TTC549 (cell line): ENCODE data around the gene ICA1L.
A peak's percentile ranks its signal among the peaks of the same experiment; 100 is the strongest.
"Not testable (repeated sequence)": the region's sequence is repeated elsewhere in the genome, so short reads cannot be mapped to it uniquely, and the experiment has no call there.

Source experiments
- FAIRE-seq: peaks from 2 replicates; lab custom pipeline; 2012; peaks lifted over from hg19 to GRCh38; lab: Jason Lieb, UNC

Gene ICA1L

DNA sequence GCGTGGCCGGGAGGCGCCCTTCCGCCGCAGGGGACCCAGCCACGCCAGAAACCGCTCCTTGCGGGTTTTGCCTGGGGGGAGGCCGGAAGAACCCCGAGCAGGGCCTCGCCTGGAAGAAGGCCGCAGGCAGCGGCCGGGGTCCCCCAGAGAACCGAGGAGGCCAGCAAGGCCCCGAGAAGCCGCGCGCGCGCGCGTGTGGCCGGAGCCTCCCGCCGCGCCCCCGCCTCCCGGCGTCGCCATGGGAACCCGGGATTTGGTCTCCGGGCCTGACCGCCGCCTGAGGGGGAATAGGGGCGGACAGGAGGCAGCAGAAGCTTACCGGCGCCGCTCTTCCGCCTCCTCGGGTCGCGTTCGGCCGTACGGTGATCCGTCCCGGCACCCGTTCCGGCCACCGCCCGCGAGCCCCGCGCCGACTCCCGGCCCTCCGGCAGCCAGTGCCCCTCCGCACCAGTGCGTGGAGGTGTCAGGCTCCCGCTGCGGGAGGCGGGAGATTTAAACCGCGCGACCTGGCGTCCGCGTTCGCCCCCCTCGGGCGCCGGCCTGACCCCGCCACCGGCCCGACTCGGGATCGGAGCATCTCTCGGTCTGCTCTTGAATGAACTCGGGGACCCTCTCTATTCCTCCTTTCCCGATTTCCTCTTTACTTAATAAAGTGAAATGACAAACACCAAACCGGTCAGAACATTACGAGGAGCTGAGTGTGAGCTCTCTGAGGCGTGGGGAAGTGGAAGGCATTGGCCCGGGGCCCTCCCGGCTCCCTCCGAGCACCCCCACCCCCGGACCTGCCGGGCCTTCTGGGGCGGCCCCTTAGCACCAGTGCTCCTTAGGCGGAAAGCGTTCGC lies at the start of gene ICA1L:
ICA1L (minus strand) TSS at position 467 of the 842 bp plus-strand sequence. CDS start 42,757 bp downstream, outside the sequence.
- no peak for FAIRE-seq

DNA sequence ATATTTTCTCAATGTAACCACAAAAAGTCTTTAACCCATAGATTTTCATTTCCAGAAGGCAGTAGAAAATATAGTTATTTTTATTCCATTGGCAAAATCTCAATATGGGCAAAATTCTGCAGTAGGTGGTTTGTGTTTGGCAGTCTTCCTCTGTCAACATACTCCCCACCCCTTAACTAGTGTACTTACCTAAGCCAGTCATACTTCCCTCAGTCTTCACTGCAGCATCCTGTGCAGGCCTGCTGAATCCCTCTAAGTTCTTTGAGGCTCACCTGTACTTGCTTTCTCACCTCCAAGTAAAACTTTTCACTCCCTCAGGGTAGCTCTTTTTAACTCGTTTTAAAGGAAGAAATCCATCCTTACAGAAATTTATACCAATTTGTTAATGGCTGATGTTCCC lies 47.3 kb upstream of the ICA1L start:
- FAIRE-seq: no peak

DNA sequence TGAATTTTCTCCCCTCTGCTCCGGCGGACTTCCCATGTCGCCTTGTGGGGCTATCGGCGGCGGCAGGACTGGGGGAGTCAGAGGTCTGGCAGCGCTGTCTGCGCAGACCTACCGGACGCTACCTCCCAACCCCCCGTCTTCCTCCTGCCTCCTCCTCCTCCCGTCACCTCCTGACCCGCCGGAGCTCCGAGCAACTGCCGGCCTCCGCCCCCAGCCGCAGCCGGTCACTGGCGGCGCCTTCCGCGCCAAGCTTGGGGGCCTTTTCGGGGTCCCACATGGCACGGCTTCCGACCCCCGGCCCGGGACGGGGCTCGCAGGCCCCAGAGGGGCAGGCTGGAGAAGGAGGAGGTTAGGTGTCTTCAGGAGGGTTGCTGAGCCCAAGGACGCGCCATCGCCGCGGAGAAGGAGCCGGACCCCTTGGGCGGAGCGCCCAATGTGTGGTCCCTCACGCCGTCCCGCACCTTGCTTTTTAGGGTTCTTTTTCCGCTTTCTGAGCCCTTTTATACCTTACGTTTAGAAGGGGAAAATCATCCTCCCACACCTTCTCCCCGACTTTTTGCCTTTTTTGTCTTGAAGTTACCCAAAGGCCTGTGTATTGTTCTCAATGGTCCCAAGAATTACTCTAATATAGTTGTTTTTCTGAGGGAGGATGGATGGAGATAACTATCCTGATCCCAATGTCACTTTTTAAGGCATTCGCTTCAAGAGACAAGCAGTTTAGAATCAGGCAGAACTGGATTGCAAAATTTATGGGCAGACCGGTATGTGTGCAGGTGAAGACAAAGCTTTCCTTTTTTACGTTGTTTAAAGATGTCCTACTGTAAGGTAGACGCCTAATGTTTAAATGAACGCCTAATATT lies 41.0 kb upstream of the ICA1L start:
- FAIRE-seq: not testable (repeated sequence)

DNA sequence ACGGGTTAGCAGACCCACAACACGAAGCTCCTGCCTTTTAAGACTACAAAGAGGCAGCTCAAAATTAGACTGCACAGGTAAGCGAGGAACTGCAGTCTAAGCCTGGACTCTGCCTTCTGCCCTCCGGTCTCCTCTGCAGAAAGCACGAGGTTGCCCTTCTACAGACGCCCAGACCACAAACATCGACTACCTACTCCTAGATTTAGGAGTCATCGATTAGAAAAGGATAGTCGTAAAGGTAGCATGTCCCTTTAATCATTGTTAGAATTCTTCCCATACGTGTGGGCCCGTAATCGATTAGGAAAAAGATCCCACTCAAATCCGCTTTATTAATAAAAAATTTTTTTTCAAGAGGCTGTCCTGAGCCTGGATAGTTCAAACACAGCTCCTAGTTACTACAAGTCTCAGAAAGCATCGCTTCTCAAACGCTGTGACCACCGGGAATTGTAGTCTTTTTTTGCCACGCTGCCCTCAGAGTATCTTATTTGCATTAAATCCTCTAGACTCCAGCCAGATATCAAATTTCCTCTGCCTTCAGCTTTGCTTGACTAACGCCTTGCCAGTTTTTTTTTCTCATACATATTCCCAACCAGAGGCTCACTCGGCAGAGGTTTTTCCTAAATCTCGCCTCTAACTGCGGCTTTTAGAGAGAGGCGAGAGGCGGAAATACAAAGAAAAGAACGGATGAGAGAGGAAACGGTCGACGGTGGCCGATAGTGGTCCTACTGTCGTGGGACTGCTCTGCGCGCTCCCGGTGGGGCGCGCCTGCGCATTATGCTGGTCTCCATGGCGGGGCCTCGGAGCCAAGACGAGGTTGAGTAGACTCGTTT lies 40.2 kb upstream of the ICA1L start, which contains the start of the genes CARF and WDR12:
CARF (plus strand) TSS at position 764 of the 830 bp plus-strand sequence. CDS start 29,628 bp downstream, outside the sequence.
WDR12 (minus strand) TSS at position 162 of the 830 bp plus-strand sequence. CDS start 197 bp downstream, outside the sequence.
- FAIRE-seq: peak; percentile 55

DNA sequence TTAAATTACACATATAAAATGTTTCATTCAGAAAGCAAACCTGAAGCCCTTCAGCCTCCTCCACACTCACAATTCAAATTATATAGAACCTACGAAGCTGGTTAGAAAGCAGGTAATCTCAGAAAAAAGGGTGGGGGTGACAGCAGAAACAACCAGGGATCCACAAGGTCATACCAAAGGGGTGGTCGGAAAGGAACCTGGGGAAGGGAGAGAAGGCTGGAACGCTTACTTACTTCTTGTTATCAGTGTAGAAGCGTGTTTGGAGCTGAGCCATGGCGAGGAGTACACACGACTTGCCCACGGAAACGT lies 39.6 kb upstream of the ICA1L start:
- FAIRE-seq: no peak

DNA sequence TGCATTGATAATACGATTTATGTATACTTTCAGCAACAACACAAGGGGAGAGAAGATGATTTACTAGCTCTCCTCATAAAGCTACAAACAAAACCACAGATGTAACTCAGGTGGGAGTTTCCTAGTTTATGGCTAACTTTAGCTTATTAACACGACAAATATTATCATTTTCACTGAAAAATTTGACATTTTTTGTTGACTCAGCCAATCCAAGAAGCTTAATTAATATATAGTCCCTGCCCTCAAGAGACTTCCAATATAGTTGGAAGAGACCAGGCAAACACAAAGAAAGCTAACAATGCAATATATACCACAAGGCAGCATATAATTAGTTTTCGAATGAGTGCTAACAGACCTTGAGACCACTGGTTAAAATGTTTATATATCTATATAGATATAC lies 39.1 kb upstream of the ICA1L start:
- FAIRE-seq: no peak

DNA sequence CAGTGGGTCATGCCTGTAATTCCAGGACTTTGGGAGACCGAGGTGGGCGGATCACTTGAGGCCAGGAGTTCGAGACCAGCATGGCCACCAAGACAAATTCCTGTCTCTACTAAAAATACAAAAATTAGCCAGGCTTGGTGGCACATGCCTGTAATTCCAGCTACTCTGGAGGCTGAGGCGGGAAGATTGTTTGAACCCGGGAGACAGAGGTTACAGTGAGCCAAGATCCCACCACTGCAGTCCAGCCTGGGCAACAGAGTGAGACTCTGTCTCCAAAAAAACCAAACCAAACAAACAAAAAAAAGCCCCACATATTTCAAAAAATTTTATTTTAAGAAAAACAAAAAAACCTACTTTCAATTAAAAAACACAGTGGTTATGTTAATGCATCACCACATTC lies 38.7 kb upstream of the ICA1L start:
- not testable (repeated sequence) for FAIRE-seq

DNA sequence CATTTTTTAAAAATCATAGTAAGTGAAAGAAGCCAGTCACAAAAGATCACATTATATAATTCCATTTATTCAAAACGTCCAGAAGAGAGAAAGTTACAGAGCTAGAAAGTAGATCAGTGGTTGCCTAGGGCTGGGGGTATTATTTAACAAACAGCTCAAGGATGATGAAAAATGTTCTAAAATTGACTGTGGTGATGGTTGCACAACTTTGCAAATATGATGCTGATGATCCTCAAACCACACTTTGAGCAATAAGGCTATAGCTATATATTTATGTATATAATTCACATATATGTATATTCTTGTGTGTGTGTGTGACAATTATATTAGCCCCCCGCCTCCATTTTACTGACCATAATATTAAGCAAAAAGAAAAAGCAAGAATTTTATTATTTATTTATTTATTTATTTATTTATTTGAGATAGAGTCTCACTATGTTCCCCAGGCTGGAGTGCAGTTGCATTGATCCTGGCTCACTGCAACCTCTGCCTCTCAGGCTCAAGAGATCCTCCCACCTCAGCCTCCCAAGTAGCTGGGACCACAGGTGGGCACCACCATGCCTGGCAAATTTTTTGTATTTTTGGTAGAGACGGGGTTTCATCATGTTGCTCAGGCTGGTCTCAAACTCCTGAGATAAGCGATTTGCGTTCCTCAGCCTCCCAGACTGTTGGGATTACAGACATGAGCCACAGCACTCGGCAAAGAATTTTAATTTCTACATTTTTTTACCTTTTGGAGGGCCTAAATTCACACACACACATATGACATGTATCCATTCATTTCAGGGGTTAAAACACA lies 38.0 kb upstream of the ICA1L start:
- FAIRE-seq: no peak

DNA sequence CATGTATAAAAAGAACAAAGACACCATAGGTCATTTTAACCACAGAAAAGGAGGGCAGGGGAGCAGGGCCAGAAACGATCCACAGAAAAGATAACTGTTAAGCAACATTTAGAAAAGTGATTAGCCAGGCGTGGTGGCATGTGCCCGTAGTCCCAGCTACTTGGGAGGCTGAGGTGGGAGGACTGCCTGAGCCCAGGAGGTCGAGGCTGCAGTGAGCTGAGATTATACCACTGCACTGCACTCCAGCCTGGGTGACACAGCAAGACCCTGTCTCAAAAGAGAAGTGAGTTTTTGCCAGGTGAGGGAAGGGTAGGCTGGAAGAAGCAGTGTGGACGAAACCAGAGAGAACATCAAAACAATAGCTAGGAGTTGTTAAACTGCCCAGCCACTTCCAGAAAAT lies 36.6 kb upstream of the ICA1L start:
- FAIRE-seq: no peak

DNA sequence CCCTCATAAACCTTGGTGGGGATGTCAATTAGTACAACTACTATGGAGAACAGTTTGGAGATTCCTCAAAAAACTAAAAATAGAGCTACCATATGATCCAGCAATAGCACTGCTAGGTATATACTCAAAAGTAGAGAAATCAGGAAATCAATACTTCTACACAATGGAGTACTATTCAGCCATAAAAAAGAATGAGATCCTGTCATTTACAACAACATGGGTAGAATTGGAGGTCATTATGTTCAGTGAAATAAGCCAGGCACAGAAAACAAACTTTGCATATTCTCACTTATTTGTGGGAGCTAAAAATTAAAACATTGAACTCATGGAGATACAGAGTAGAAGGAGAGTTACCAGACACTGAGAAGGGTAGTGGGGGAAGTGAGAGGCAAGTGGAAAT lies 33.9 kb upstream of the ICA1L start:
- FAIRE-seq: not testable (repeated sequence)

DNA sequence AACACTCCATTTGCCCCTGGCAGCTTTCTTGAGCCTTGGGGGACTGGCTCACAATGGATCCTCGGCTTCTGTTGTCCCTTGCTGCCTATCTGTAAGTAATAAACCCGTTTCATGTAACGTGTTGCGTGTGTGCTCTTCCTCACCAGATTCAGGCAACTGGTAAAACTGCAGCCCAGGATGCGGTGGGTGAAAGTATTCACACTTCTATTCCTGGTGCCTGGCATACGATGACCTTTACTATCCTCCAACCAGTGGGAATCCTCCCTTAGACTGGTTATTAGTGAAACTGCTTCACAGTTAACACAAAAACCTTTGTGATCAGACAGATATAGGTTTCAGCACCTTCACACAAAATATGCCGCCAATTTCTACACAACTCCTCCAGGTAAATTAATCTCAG lies 13.6 kb upstream of the ICA1L start:
- FAIRE-seq: no peak

DNA sequence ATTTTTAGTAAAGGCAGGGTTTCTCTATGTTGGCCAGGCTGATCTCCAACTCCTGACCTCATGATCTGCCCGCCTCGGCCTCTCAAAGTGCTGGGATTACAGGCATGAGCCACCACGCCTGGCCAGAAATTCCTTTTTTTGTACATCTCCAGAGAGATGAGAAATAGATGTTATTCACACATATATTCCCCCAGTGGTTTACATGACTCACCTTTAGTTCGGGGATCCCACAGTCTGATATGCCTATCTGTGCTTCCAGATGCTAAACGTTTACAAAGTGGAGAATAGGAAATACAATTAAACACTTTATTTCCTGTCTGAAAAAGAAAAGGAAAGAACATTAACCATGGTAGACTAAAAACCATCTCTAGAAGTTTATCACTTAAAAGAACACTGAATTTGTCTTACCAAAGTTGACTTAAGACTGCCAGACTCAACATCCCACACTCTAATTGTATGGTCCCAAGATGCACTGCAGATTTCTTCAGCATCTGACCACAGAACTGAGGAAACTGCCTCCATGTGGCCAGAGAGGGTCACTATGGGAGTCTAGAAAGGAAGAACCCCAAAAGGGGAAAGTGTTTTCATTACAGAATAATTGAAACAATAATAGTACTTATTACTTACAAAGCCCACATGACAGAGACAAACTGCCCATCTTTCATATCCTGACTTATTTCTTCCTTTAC lies 12.6 kb upstream of the ICA1L start:
- FAIRE-seq: no peak

DNA sequence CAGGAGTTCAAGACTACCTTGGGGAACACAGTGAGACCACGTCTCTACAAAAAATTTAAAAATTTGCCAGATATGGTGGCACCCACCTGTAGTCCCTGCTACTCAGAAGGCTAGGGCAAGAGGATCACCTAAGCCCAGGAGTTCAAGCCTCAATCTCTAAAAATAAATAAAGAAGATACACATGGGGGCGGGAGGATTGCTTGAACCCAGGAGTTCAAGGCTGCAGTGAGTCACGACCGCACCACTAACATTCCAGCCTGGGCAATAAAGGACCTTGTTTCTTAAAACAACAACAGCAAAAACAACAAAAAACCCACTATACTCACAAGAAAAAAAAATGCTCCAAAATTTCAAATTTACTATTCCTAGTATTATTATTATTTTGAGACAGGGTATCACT lies 10.0 kb upstream of the ICA1L start:
- FAIRE-seq: no peak

DNA sequence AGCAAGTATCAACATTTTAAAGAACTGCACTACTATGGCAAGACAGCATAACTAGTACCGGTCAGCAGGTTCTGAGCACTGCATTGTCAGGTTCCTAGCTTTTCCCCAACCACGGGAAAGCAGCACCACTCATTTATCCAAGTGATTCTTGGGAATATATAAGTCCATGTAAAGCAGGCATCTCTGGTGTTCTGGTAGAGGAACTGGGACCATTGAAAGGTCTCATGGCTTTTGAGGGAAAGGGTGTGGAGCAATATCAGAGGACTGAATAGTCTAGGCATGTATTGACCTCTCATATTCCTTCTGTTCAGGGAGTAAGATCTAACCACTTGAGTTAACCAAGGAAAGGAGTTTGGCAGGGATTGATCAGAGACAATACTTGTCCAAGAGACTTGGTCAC lies 6.1 kb upstream of the ICA1L start:
- FAIRE-seq: no peak

DNA sequence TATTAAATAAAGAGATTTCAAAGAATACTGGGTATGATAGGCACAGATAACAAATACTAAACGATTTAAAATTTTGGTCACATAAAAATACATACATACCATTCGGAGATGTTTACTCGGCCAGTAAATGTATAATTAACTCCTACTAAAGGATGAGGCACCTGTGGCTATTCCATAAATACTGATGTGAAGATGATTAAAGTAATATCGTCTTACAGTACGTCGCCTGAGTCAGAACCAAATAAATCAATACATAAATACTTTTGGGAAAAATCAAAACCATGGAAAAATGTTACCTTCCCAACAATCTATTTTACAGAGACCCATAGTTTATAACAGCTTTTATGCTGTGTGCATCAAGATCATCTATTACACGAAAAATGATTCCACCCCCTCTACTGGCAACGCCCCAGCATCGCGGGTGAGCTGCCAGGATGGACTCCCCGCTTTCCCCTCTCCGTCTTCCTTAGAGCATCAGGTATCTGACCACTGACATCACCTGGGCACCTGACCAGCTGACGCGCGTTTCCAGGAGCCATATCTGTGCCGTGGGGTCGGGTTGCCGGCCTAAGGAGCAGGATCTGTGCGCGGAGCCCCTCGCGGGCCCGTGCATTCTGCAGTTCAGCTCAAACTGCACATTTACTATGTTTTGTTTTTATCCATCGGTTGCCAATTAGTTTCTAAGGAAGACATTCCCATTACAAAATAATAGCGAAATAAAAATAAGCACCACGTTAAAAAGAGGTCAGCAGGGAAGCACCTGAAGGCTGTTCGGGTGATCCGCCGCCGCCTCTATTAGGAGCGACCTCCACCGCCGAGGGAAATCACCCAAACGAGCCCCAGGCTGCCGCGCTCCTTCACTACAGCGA lies 901 bp downstream of the ICA1L start:
- FAIRE-seq: no peak

DNA sequence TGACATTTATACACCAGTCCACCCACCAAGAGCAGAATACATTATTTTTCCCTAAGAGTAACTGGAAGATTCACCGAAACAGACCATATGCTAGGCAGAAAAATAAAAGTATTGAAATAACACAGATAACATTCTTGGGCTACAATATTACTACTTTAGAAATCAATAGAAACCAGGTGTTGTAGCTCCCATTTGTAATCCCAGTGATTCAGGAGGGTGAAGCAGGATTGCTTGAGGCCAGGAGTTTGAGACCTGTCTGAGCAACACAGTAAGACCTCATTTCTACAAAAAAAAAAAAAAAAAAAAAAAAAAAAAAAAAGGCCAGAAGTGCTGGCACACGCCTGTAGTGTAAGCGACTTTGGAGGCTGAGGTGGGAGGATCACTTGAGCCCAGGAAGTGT lies 9.6 kb downstream of the ICA1L start:
- FAIRE-seq: no peak

DNA sequence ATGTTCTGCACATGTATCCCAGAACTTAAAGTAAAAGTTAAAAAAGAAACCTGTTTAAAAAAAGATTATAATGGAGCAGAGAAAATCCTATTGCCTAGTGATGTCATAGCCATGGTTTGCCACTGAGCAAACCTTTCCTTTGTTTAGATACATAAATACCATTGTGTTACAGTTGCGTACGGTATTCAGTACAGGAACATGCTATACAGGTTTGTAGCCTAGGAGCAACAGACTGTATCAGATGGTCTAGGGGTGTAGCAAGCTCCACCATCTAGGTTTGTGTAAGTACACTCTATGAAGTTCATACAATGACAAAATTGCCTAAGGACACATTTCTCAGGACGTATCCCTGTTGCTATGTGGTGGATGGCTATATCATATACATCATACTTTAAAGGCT lies 13.0 kb downstream of the ICA1L start:
- no peak for FAIRE-seq

DNA sequence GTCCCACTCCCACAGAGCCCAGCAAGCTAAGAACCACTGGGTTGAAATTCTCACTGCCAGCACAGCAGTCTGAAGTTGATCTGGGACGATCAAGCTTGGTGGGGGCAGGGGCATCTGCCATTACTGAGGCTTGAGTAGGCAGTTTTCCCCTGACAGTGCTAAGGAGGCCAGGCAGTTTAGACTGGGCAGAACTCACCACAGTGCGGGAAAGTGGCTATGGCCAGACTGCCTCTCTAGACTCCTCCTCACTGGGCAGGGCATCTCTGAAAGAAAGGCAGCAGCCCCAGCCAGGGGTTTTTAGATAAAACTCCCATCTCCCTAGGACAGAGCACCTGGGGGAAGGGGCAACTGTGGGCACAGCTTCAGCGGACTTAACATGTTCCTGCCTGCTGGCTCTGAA lies 22.2 kb downstream of the ICA1L start:
- FAIRE-seq: not testable (repeated sequence)

DNA sequence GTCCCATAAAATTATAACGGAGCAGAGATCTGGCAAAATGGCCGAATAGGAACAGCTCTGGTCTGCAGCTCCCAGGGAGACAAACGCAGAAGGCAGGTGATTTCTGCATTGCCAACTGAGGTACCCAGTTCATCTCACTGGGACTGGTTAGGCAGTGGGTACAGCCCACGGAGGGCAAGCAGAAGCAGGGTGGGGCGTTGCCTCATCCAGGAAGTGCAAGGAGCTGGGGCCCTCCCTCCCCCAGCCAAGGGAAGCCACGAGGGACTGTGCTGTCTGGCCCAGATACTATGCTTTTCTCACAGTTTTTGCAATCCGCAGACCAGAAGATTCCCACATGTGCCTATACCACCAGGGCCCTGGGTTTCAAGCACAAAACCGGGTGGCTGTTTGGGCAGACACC lies 22.8 kb downstream of the ICA1L start:
- FAIRE-seq: no peak
